IgD-negative memory B cell (primary cell): ENCODE data around the gene RXRG. TPM values are rescaled to one million over a fixed set of nuclear protein-coding genes. Genes with fewer than 3 reads are reported as not detected.

Source experiments
- H3K27ac Mint-ChIP-seq, 3 donors: one replicate each; pipeline ENCODE4 v1.8.0; 2020 to 2022; ENCODE audit warnings: mild to moderate bottlenecking in 3 of 3, mixed read lengths in 3 of 3, moderate library complexity in 1 of 3
- H3K27me3 Mint-ChIP-seq: one replicate; pipeline ENCODE4 v1.8.0; 2021; ENCODE audit warnings: mixed read lengths
- H3K36me3 Mint-ChIP-seq: one replicate; pipeline ENCODE4 v1.8.0; 2020; ENCODE audit warnings: mild to moderate bottlenecking, mixed read lengths
- H3K4me1 Mint-ChIP-seq, 3 donors: one replicate each; pipeline ENCODE4 v1.8.0; 2020 to 2022; ENCODE audit warnings: mixed read lengths in 3 of 3, mild to moderate bottlenecking in 1 of 3
- H3K4me3 Mint-ChIP-seq, 4 donors: one replicate each; pipeline ENCODE4 v1.8.0; 2020 to 2022; ENCODE audit warnings: mild to moderate bottlenecking in 4 of 4, mixed read lengths in 4 of 4, moderate library complexity in 3 of 4
- H3K9me3 Mint-ChIP-seq, 3 donors: one replicate each; pipeline ENCODE4 v1.8.0; 2020 to 2021; ENCODE audit warnings: mixed read lengths in 3 of 3, mild to moderate bottlenecking in 1 of 3
- polyA plus RNA-seq: library from polyadenylated mRNA; unstranded; fragments of 300-500 nt; fragmentation: Illumina TruSeq; gene quantifications from one replicate; pipeline ENCODE4 v1.2.3, GENCODE V29; 2021

RXRG gene
- polyA plus RNA-seq, 1 donor from 2014 or later, result not detected

- Mint-ChIP-seq H3K36me3 (no peaks in the 10 kb centered on the region), H3K4me1 (peaks cover 0 to 2% (median 0%) of the 10 kb centered on the region in 3 donors), H3K27ac (no peak overlapping the region), H3K27me3 (peaks cover 6% of the 10 kb centered on the region), H3K4me3 (no peak overlapping the region), H3K9me3 (no peaks in the 10 kb centered on the region)
Observed at GRCh38 chr1:165436994-165437393, 7.9 kb downstream of the RXRG start.

GRCh38 chr1:165435801-165436200 lies 9.1 kb downstream of the RXRG start:
- no peaks in the 10 kb centered on the region for H3K9me3 Mint-ChIP-seq
- peaks cover 6% of the 10 kb centered on the region for H3K27me3 Mint-ChIP-seq
- no peaks in the 10 kb centered on the region for H3K36me3 Mint-ChIP-seq
- peaks cover 0 to 2% (median 0%) of the 10 kb centered on the region in 3 donors for H3K4me1 Mint-ChIP-seq
- no peak overlapping the region for H3K27ac Mint-ChIP-seq
- H3K4me3 Mint-ChIP-seq, result no peak overlapping the region

DNA sequence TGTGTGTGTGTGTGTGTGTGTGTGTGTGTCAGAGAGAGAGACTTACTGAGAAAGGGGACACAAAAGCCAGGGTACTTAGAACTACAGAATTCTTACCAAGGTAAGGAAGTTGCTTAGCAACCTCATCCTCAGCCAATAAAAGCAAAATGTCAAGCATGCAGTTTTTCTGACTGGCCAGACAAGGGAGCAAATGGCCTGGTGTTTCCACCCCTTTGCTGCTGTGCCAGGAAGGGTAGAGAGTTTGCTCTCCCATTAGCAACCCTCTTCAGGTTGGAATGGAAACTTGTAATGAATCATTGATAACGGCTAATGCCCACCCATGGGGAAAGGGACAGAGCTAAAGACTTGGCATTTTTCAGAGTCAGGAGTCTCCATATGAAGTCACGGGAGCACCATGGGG lies 10.6 kb downstream of the RXRG start:
- no peak overlapping the region for H3K4me3 Mint-ChIP-seq
- peaks cover 0 to 2% (median 0%) of the 10 kb centered on the region in 3 donors for H3K4me1 Mint-ChIP-seq
- H3K9me3 Mint-ChIP-seq, result no peaks in the 10 kb centered on the region
- no peaks in the 10 kb centered on the region for H3K36me3 Mint-ChIP-seq
- H3K27me3 Mint-ChIP-seq, result peaks cover 6% of the 10 kb centered on the region
- H3K27ac Mint-ChIP-seq, result no peak overlapping the region

DNA sequence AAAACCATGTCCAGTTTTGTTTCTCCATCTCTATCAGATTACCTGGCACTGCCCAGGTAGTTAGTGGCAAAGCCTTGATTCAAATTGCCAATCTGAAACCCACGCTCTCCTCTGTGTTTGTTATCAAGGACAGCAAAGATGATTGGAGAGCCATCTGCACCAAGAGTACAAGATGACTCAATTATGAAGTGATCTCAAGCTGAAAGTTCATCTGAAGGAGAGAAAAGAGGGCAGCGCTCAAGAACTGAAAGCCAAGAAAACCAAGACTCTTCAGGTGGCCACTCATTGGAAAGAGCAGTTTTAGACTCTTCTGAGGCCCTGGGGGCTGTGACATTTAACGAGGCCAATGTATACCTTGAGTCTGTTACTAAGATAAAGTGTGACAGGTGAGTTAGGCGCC lies 13.8 kb downstream of the RXRG start:
- Mint-ChIP-seq H3K36me3 (no peaks in the 10 kb centered on the region), H3K9me3 (peaks cover 0 to 2% (median 0%) of the 10 kb centered on the region in 3 donors), H3K4me3 (no peak overlapping the region), H3K27me3 (no peaks in the 10 kb centered on the region), H3K27ac (no peak overlapping the region), H3K4me1 (peaks cover 0 to 2% (median 0%) of the 10 kb centered on the region in 3 donors)

DNA sequence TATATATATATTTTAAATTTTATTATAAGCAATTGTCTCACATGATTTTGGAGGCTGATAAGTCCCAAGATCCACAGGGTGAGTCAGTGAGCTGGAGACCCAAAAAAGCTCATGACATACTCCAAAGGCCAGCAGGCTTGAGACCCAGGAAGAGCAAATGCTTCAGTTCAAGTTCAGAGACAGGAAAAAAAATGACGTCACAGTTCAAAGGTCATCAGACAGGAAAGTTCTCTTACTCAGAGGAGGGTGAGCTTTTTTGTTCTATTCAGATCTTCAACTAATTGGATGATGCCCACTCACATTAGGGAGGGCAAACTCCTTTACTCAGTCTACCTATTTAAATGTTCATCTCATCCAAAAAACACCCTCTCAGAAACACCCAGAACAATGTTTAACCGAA lies 18.2 kb downstream of the RXRG start:
- no peaks in the 10 kb centered on the region for H3K36me3 Mint-ChIP-seq
- H3K4me1 Mint-ChIP-seq, result peaks cover 0 to 9% (median 0%) of the 10 kb centered on the region in 3 donors
- H3K9me3 Mint-ChIP-seq, result peaks cover 0 to 2% (median 0%) of the 10 kb centered on the region in 3 donors
- no peak overlapping the region for H3K4me3 Mint-ChIP-seq
- peaks cover under 1% of the 10 kb centered on the region for H3K27me3 Mint-ChIP-seq
- no peak overlapping the region for H3K27ac Mint-ChIP-seq

DNA sequence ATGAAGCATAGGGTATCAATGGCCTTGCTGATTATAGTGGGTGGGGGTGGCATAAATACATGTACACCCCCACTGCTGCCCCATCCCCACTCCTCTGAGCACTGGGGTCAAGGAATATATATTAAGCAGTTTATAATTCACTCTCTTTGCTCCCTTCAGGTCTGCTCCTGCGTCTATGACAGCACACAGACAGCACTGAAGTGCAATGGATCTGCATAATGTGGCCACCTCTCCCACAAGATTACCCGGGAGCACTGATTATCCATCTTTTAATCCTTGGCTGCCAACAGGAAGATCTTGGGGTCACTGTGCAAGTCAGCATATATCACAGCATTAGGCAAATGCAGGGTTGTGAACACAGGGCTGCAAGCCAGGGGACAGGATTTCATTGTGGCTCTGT lies 19.3 kb downstream of the RXRG start:
- Mint-ChIP-seq H3K9me3 (peaks cover 0 to 2% (median 0%) of the 10 kb centered on the region in 3 donors), H3K27ac (no peak overlapping the region), H3K36me3 (no peaks in the 10 kb centered on the region), H3K4me3 (no peak overlapping the region), H3K4me1 (peaks cover 0 to 9% (median 0%) of the 10 kb centered on the region in 3 donors), H3K27me3 (peaks cover 3% of the 10 kb centered on the region)

- no peak overlapping the region for H3K27ac Mint-ChIP-seq
- H3K4me3 Mint-ChIP-seq, result peak overlapping the region in 3 of 4 donors; percentile 17 to 87 (median 31)
- peaks cover 0 to 2% (median 0%) of the 10 kb centered on the region in 3 donors for H3K9me3 Mint-ChIP-seq
- no peaks in the 10 kb centered on the region for H3K36me3 Mint-ChIP-seq
- H3K4me1 Mint-ChIP-seq, result peaks cover 0 to 9% (median 0%) of the 10 kb centered on the region in 3 donors
- H3K27me3 Mint-ChIP-seq, result peaks cover 3% of the 10 kb centered on the region
Observed at GRCh38 chr1:165424454-165425216, 20.3 kb downstream of the RXRG start.

- Mint-ChIP-seq H3K36me3 (no peaks in the 10 kb centered on the region), H3K4me3 (no peak overlapping the region), H3K4me1 (peaks cover 0 to 9% (median 0%) of the 10 kb centered on the region in 3 donors), H3K27ac (no peak overlapping the region), H3K9me3 (peaks cover 0 to 2% (median 0%) of the 10 kb centered on the region in 3 donors), H3K27me3 (peaks cover 5% of the 10 kb centered on the region)
Observed at GRCh38 chr1:165423136-165423535, 21.8 kb downstream of the RXRG start.

GRCh38 chr1:165420655-165421054 lies 24.3 kb downstream of the RXRG start:
- Mint-ChIP-seq H3K36me3 (no peaks in the 10 kb centered on the region), H3K9me3 (no peaks in the 10 kb centered on the region), H3K4me1 (peaks cover 0 to 9% (median 0%) of the 10 kb centered on the region in 3 donors), H3K4me3 (no peak overlapping the region), H3K27ac (no peak overlapping the region), H3K27me3 (peaks cover 9% of the 10 kb centered on the region)

GRCh38 chr1:165419839-165420238 lies 25.1 kb downstream of the RXRG start:
- Mint-ChIP-seq H3K27ac (peak overlapping the region in 1 of 3 donors; percentile 5), H3K36me3 (no peaks in the 10 kb centered on the region), H3K4me1 (peaks cover 0 to 9% (median 0%) of the 10 kb centered on the region in 3 donors), H3K27me3 (peaks cover 14% of the 10 kb centered on the region), H3K9me3 (no peaks in the 10 kb centered on the region), H3K4me3 (no peak overlapping the region)

DNA sequence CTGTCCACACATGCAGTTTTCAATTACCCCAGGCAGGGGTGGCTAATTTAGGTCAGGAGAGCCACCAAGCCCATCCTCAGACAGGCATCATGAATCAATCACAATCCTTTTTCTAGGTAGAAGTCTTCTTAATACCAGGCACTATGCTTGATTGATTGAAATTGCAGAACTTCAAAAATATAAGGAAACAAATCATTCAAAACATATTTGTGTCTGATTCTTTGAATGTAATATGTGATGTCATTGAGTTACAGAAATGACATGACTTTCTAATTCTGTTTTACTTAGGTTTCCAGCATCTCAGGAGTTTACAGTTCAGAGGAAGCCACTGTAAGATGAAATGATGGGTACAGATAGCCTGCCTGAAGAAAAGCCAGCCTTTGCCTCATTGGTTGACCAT lies 26.7 kb downstream of the RXRG start:
- no peak overlapping the region for H3K27ac Mint-ChIP-seq
- peaks cover 18% of the 10 kb centered on the region for H3K27me3 Mint-ChIP-seq
- no peaks in the 10 kb centered on the region for H3K36me3 Mint-ChIP-seq
- H3K4me3 Mint-ChIP-seq, result no peak overlapping the region
- no peaks in the 10 kb centered on the region for H3K9me3 Mint-ChIP-seq
- no peaks in the 10 kb centered on the region for H3K4me1 Mint-ChIP-seq

DNA sequence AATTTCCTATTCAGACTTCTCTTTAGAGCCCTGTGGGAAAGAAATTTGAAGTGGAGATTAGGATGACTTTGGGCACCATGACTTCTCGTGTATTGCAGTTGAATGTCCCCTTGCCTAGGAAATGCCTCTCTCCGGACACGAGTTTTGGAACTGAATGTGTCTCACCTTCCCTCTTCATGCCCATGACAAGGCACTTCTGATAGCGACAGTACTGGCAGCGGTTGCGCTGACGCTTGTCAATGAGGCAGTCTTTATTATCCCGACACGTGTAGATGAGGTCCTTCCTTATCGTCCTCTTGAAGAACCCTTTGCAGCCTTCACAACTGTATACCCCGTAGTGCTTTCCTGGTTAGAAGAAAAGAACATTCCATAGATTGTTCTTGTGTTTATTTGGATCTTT lies 28.1 kb downstream of the RXRG start:
- Mint-ChIP-seq H3K27me3 (peaks cover 18% of the 10 kb centered on the region), H3K36me3 (no peaks in the 10 kb centered on the region), H3K9me3 (no peaks in the 10 kb centered on the region), H3K27ac (no peak overlapping the region), H3K4me3 (no peak overlapping the region), H3K4me1 (no peaks in the 10 kb centered on the region)

- H3K9me3 Mint-ChIP-seq, result no peaks in the 10 kb centered on the region
- H3K36me3 Mint-ChIP-seq, result no peaks in the 10 kb centered on the region
- no peak overlapping the region for H3K27ac Mint-ChIP-seq
- H3K4me1 Mint-ChIP-seq, result no peaks in the 10 kb centered on the region
- peaks cover 15% of the 10 kb centered on the region for H3K27me3 Mint-ChIP-seq
- H3K4me3 Mint-ChIP-seq, result no peak overlapping the region
Observed at GRCh38 chr1:165415068-165415467, 29.9 kb downstream of the RXRG start.

GRCh38 chr1:165414620-165415019 lies 30.3 kb downstream of the RXRG start:
- H3K4me3 Mint-ChIP-seq, result no peak overlapping the region
- H3K4me1 Mint-ChIP-seq, result no peaks in the 10 kb centered on the region
- peaks cover 18% of the 10 kb centered on the region for H3K27me3 Mint-ChIP-seq
- no peak overlapping the region for H3K27ac Mint-ChIP-seq
- no peaks in the 10 kb centered on the region for H3K36me3 Mint-ChIP-seq
- H3K9me3 Mint-ChIP-seq, result no peaks in the 10 kb centered on the region

DNA sequence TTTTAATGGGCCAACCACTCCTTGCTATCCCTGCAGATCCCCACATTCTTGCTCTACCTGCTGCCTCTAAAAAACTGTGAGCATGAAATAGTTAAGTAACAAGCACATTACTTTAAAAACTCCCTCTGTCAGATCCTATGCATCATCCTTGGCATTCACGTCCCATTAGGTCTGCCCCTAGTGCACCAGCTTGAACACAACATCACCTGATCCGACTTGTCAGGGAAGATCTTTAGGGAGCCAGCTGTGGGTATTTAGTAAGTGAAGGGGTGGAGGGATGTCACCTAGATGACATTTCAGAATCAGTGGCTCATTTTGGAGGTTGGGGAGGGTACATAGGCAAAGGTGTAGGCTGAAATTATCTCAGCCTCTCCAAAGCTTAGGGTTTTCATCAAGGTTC lies 33.5 kb downstream of the RXRG start:
- Mint-ChIP-seq H3K27me3 (peaks cover 26% of the 10 kb centered on the region), H3K36me3 (no peaks in the 10 kb centered on the region), H3K4me1 (no peaks in the 10 kb centered on the region), H3K27ac (no peak overlapping the region), H3K4me3 (no peak overlapping the region), H3K9me3 (no peaks in the 10 kb centered on the region)
